Measurements from ENCODE around the gene HES1. TPM values are rescaled to one million over a fixed set of nuclear protein-coding genes. Genes with fewer than 3 reads are reported as not detected.

The HES1 gene
- total RNA-seq, 1 donor from 2014 or later, result 142 TPM

DNA sequence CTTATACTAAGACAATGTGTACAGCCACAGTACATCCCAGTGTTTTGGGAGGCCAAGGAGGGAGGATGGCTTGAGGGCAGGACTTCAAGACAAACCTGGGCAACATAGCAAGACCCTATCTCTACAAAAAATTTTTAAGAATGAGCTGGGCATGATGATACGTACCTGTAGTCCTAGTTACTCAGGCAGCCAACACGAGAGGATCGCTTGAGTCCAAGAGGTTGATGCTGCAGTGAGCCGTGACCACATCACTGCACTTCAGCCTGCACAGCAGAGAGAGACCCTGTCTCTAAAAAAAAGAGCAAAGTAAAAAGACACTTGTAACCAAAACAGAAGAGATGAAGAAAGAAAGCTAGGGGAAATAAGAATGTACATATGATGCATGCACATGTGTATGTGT is 38.5 kb downstream of the HES1 start:
- no peak for DNase-seq (ENCODE audit: low spot score, unreplicated experiment)
- Mint-ChIP-seq H3K27me3 (peaks cover 17% of the 10 kb centered on the region), H3K4me1 (ENCODE audit: low read depth) (peaks cover 13% of the 10 kb centered on the region), H3K4me3 (ENCODE audit: low read depth) (no peak overlapping the region), H3K27ac (no peak overlapping the region), H3K36me3 (ENCODE audit: insufficient read depth) (no peaks in the 10 kb centered on the region), H3K9me3 (ENCODE audit: low read depth) (peaks cover 3% of the 10 kb centered on the region)
- no peak for TF ChIP-seq CTCF (IDR thresholded peaks at IDR 0.05; ENCODE audit: unreplicated experiment)

DNA sequence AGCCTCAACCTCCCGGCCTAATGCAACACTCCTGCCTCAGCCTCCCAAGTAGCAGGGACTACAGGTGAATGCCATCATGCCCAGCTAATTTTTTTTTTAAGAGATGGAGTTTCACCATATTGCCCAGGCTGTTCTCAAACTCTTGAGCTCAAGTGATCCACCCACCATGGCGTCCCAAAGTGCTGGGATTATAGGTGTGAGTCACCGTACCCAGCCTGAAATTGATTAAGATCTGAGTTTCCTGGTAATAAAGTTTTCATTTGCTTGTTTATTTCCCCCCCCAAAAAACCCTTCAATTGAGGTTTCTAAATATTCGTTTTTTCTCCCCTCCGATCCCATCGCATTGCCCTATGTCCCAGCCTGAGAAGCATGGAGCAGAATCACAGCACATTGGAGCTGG is 39.0 kb downstream of the HES1 start:
- TF ChIP-seq CTCF (IDR thresholded peaks at IDR 0.05; ENCODE audit: unreplicated experiment), result no peak
- H3K4me1 Mint-ChIP-seq (ENCODE audit: low read depth), result peaks cover 10% of the 10 kb centered on the region
- H3K27me3 Mint-ChIP-seq, result peaks cover 17% of the 10 kb centered on the region
- no peak for DNase-seq (ENCODE audit: low spot score, unreplicated experiment)
- peaks cover 3% of the 10 kb centered on the region for H3K9me3 Mint-ChIP-seq (ENCODE audit: low read depth)
- no peak overlapping the region for H3K4me3 Mint-ChIP-seq (ENCODE audit: low read depth)
- H3K27ac Mint-ChIP-seq, result no peak overlapping the region
- H3K36me3 Mint-ChIP-seq (ENCODE audit: insufficient read depth), result no peaks in the 10 kb centered on the region

DNA sequence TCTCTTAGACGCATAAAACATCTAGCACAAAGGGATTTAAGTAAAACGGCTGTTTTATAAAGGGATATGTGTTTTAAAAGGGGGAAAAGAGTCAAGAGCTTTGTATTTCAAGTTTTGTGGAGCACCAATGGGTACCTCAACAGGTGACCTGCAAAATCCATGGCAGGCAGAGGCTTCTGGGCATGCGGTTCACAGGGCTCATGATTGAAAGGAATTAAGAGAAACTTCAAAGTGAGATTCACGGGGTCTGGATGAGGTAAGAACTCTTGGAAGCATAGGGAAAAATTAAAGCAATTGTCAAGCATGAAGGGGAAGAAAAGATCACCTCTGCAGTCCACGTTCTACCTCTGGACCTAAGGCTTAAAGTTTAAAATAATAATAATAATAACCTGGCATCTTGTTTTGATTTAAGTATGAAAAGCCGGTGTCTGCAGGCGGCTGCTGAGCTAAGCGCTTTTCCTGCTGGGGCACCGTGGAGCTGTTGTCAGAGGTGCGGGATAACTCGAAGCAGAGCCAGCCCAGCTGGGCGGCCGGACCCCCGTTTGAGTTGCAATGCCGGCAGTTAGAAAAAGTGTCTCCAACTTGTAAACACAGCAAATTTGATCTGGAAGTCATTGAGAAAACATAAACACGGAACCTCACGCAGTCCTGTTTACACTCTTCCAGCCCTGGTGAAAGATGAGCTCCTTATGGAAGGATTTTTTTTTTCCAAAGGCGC is 40.5 kb downstream of the HES1 start:
- no peak overlapping the region for H3K27ac Mint-ChIP-seq
- peaks cover 3% of the 10 kb centered on the region for H3K9me3 Mint-ChIP-seq (ENCODE audit: low read depth)
- H3K27me3 Mint-ChIP-seq, result peaks cover 17% of the 10 kb centered on the region
- no peaks in the 10 kb centered on the region for H3K36me3 Mint-ChIP-seq (ENCODE audit: insufficient read depth)
- H3K4me3 Mint-ChIP-seq (ENCODE audit: low read depth), result no peak overlapping the region
- H3K4me1 Mint-ChIP-seq (ENCODE audit: low read depth), result peaks cover 9% of the 10 kb centered on the region
- no peak for TF ChIP-seq CTCF (IDR thresholded peaks at IDR 0.05; ENCODE audit: unreplicated experiment)
- DNase-seq (ENCODE audit: low spot score, unreplicated experiment), result no peak

DNA sequence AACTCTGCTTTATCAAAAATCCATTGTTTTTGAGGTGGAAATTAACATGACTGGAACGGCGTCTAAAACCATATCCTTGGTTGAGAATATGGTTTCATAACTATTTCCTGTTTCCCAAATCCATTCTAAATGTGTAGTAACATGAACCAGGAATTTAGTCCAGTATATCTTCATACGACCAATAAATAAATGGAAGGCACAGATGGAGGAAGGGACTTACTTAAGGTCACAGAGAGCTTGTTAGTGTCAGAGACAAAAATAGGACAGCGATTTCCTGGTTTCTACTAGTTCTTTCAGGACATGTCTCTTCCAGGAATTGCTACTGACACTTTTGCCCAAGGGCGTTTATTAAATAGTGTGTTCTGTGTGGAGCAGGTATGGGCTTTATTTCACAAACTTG is 41.2 kb downstream of the HES1 start:
- H3K9me3 Mint-ChIP-seq (ENCODE audit: low read depth), result peaks cover 3% of the 10 kb centered on the region

DNA sequence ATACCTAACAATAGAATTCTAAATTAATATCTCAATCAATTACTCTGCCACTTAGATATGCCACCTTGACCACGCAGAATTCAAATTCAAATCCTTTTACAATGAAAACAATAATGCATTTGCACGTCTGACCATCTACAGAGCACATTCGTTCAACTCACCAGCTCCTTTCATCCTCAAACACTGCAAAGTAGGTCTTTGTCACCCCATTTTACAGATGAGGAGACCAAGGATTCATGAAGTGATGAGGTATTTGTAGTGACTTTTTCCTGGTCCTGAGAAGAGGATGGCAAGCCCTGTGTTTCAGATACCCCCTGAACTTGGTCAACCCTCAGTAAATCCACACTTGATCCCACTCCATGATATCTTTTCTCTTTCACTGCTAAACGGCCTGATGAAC is 42.2 kb downstream of the HES1 start:
- H3K27ac Mint-ChIP-seq, result no peak overlapping the region

More for the DNA sequence above, 41.2 kb downstream of the HES1 start:
- no peak overlapping the region for H3K4me3 Mint-ChIP-seq (ENCODE audit: low read depth)
- no peak overlapping the region for H3K27ac Mint-ChIP-seq
- no peaks in the 10 kb centered on the region for H3K36me3 Mint-ChIP-seq (ENCODE audit: insufficient read depth)
- TF ChIP-seq CTCF (IDR thresholded peaks at IDR 0.05; ENCODE audit: unreplicated experiment), result no peak
- H3K27me3 Mint-ChIP-seq, result peaks cover 17% of the 10 kb centered on the region
- DNase-seq (ENCODE audit: low spot score, unreplicated experiment), result no peak
- peaks cover 9% of the 10 kb centered on the region for H3K4me1 Mint-ChIP-seq (ENCODE audit: low read depth)

More for the DNA sequence above, 42.2 kb downstream of the HES1 start:
- Mint-ChIP-seq H3K4me3 (ENCODE audit: low read depth) (no peak overlapping the region), H3K27me3 (peaks cover 17% of the 10 kb centered on the region), H3K36me3 (ENCODE audit: insufficient read depth) (no peaks in the 10 kb centered on the region), H3K4me1 (ENCODE audit: low read depth) (peaks cover 9% of the 10 kb centered on the region), H3K9me3 (ENCODE audit: low read depth) (no peaks in the 10 kb centered on the region)
- TF ChIP-seq CTCF (IDR thresholded peaks at IDR 0.05; ENCODE audit: unreplicated experiment), result no peak
- DNase-seq (ENCODE audit: low spot score, unreplicated experiment), result no peak

All from progenitor cell of endocrine pancreas (in vitro differentiated cells).